Astrocyte (in vitro differentiated cells and primary cell): ENCODE data around the gene SPRTN. TPM values are rescaled to one million over a fixed set of nuclear protein-coding genes. Genes with fewer than 3 reads are reported as not detected.

Source experiments
- DNase-seq: peaks from one replicate; pipeline ENCODE4 v3.0.0-alpha.2; 2010; ENCODE audit warnings: low read depth
- FAIRE-seq: peaks from 2 replicates; lab custom pipeline; 2011; peaks lifted over from hg19 to GRCh38; lab: Jason Lieb, UNC
- H2AFZ ChIP-seq: 2 replicates; pipeline ENCODE4 v1.6.0; 2012; ENCODE audit warnings: low read depth, low read length, inconsistent platforms
- H3K27ac ChIP-seq: 2 replicates; pipeline ENCODE4 v1.5.1; 2011; ENCODE audit warnings: low read depth, low read length, inconsistent platforms
- H3K27me3 ChIP-seq: 2 replicates; pipeline ENCODE4 v1.6.0; 2011; ENCODE audit warnings: low read length, inconsistent platforms; ENCODE audit not compliant: insufficient read depth
- H3K36me3 ChIP-seq: 2 replicates; pipeline ENCODE4 v1.5.1; 2011; ENCODE audit warnings: low read length, inconsistent platforms; ENCODE audit not compliant: insufficient read depth
- H3K4me1 ChIP-seq: 2 replicates; pipeline ENCODE4 v1.5.1; 2011; ENCODE audit warnings: low read length, inconsistent platforms; ENCODE audit not compliant: insufficient read depth
- H3K4me2 ChIP-seq: 2 replicates; pipeline ENCODE4 v1.6.0; 2012; ENCODE audit warnings: low read length, inconsistent platforms
- H3K4me3 ChIP-seq: 2 replicates; pipeline ENCODE4 v1.5.1; 2011; ENCODE audit warnings: low read depth, mild to moderate bottlenecking, low read length, inconsistent platforms; ENCODE audit not compliant: insufficient read depth
- H3K79me2 ChIP-seq: 2 replicates; pipeline ENCODE4 v1.6.0; 2012; ENCODE audit warnings: mild to moderate bottlenecking, low read length, inconsistent platforms; ENCODE audit not compliant: insufficient read depth
- H3K9ac ChIP-seq: 2 replicates; pipeline ENCODE4 v1.6.0; 2012; ENCODE audit warnings: mild to moderate bottlenecking, low read length, inconsistent platforms
- H3K9me3 ChIP-seq: 2 replicates; pipeline ENCODE4 v1.5.1; 2012; ENCODE audit warnings: low read depth, mild to moderate bottlenecking, low read length, inconsistent platforms; ENCODE audit not compliant: insufficient read depth
- H4K20me1 ChIP-seq: 2 replicates; pipeline ENCODE4 v1.6.0; 2012; ENCODE audit warnings: low read length, inconsistent platforms; ENCODE audit not compliant: insufficient read depth
- H3K27ac Mint-ChIP-seq: one replicate; pipeline ENCODE4 v1.8.0; 2021; ENCODE audit warnings: mild to moderate bottlenecking, mixed read lengths; ENCODE audit not compliant: unreplicated experiment
- H3K27me3 Mint-ChIP-seq: one replicate; pipeline ENCODE4 v1.8.0; 2021; ENCODE audit warnings: low read depth, mixed read lengths; ENCODE audit not compliant: unreplicated experiment
- H3K36me3 Mint-ChIP-seq: one replicate; pipeline ENCODE4 v1.8.0; 2021; ENCODE audit warnings: low read depth, mixed read lengths; ENCODE audit not compliant: unreplicated experiment
- H3K4me1 Mint-ChIP-seq: one replicate; pipeline ENCODE4 v1.8.0; 2021; ENCODE audit warnings: low read depth, mixed read lengths; ENCODE audit not compliant: unreplicated experiment
- H3K4me3 Mint-ChIP-seq: one replicate; pipeline ENCODE4 v1.8.0; 2021; ENCODE audit warnings: mild to moderate bottlenecking, moderate library complexity, mixed read lengths; ENCODE audit not compliant: unreplicated experiment
- H3K9me3 Mint-ChIP-seq: one replicate; pipeline ENCODE4 v1.8.0; 2021; ENCODE audit warnings: mild to moderate bottlenecking, mixed read lengths; ENCODE audit not compliant: unreplicated experiment
- CTCF ChIP-seq: IDR thresholded peaks from 2 replicates; pipeline ENCODE4 v1.5.1; 2011; ENCODE audit warnings: low read depth, mild to moderate bottlenecking, inconsistent platforms, low read length, moderate library complexity; ENCODE audit not compliant: insufficient read depth
- EZH2 ChIP-seq: IDR thresholded peaks from 2 replicates; pipeline ENCODE4 v1.6.1; 2012; ENCODE audit warnings: mild to moderate bottlenecking, low read length, inconsistent platforms; ENCODE audit not compliant: insufficient read depth
- total RNA-seq: library from RNA; stranded (reverse); gene quantifications from 2 replicates; pipeline ENCODE4 v1.2.1, GENCODE V29; 2021

The SPRTN gene
- total RNA-seq, 1 donor from 2014 or later = 13.6 TPM

- Mint-ChIP-seq H3K36me3 (peaks cover 4% of the 10 kb centered on the region), H3K27ac (no peak overlapping the region), H3K4me1 (peaks cover 24% of the 10 kb centered on the region), H3K4me3 (no peak overlapping the region), H3K27me3 (no peaks in the 10 kb centered on the region), H3K9me3 (no peaks in the 10 kb centered on the region)
- no peaks in the 10 kb centered on the region for H3K27me3 ChIP-seq
- TF ChIP-seq CTCF (no peak), EZH2 (no peak)
- H3K9ac ChIP-seq = no peak overlapping the region
- no peak overlapping the region for H3K4me2 ChIP-seq
- no peaks in the 10 kb centered on the region for H3K9me3 ChIP-seq
- H3K27ac ChIP-seq = no peak overlapping the region
- no peak overlapping the region for H3K4me3 ChIP-seq
- FAIRE-seq (no peak), DNase-seq (no peak)
- H4K20me1 ChIP-seq = peaks cover 12% of the 10 kb centered on the region
- no peaks in the 10 kb centered on the region for H3K36me3 ChIP-seq
- no peak overlapping the region for H2AFZ ChIP-seq
- H3K4me1 ChIP-seq = peaks cover 22% of the 10 kb centered on the region
- H3K79me2 ChIP-seq = peaks cover 84% of the 10 kb centered on the region
Measured at GRCh38 chr1:231386466-231386865, 48.4 kb downstream of the SPRTN start.

GRCh38 chr1:231387770-231388669 lies 49.9 kb downstream of the SPRTN start:
- H3K4me3 ChIP-seq = no peak overlapping the region
- peak overlapping the region; percentile 15 for H3K4me2 ChIP-seq
- Mint-ChIP-seq H3K27ac (peak overlapping the region; percentile 81), H3K4me1 (peaks cover 29% of the 10 kb centered on the region), H3K4me3 (no peak overlapping the region), H3K36me3 (peaks cover 2% of the 10 kb centered on the region), H3K27me3 (no peaks in the 10 kb centered on the region), H3K9me3 (no peaks in the 10 kb centered on the region)
- no peak for TF ChIP-seq CTCF
- no peak for TF ChIP-seq EZH2
- peak overlapping the region; percentile 44 for H3K27ac ChIP-seq
- peak; percentile 56 for DNase-seq
- FAIRE-seq = no peak
- H3K9ac ChIP-seq = no peak overlapping the region
- peaks cover 22% of the 10 kb centered on the region for H3K4me1 ChIP-seq
- no peaks in the 10 kb centered on the region for H3K9me3 ChIP-seq
- no peaks in the 10 kb centered on the region for H3K27me3 ChIP-seq
- H3K36me3 ChIP-seq = no peaks in the 10 kb centered on the region
- H2AFZ ChIP-seq = no peak overlapping the region
- H4K20me1 ChIP-seq = peaks cover 11% of the 10 kb centered on the region
- H3K79me2 ChIP-seq = peaks cover 81% of the 10 kb centered on the region

GRCh38 chr1:231390071-231390470 lies 52.0 kb downstream of the SPRTN start:
- Histone ChIP-seq H3K27ac (peak overlapping the region; percentile 75), H3K9me3 (no peaks in the 10 kb centered on the region), H3K36me3 (no peaks in the 10 kb centered on the region), H3K27me3 (no peaks in the 10 kb centered on the region), H3K4me2 (peak overlapping the region; percentile 66), H3K4me1 (peaks cover 33% of the 10 kb centered on the region), H2AFZ (no peak overlapping the region), H3K4me3 (no peak overlapping the region), H4K20me1 (peaks cover 2% of the 10 kb centered on the region), H3K9ac (peak overlapping the region; percentile 43), H3K79me2 (peaks cover 75% of the 10 kb centered on the region)
- no peaks in the 10 kb centered on the region for H3K9me3 Mint-ChIP-seq
- peaks cover 46% of the 10 kb centered on the region for H3K4me1 Mint-ChIP-seq
- peaks cover 2% of the 10 kb centered on the region for H3K36me3 Mint-ChIP-seq
- DNase-seq (peak; percentile 89), FAIRE-seq (no peak)
- TF ChIP-seq CTCF (no peak), EZH2 (no peak)
- peak overlapping the region; percentile 70 for H3K27ac Mint-ChIP-seq
- no peaks in the 10 kb centered on the region for H3K27me3 Mint-ChIP-seq
- no peak overlapping the region for H3K4me3 Mint-ChIP-seq
